Measurements from ENCODE around the gene DNAJB1. TPM values are rescaled to one million over a fixed set of nuclear protein-coding genes. Genes with fewer than 3 reads are reported as not detected.
"Not testable (repeated sequence)": the region's sequence is repeated elsewhere in the genome, so short reads cannot be mapped to it uniquely, and the experiment has no call there.

DNAJB1 gene
- total RNA-seq, 4 donors from 2014 or later, result 12.3 to 27.3 (median 16.6) TPM

DNA sequence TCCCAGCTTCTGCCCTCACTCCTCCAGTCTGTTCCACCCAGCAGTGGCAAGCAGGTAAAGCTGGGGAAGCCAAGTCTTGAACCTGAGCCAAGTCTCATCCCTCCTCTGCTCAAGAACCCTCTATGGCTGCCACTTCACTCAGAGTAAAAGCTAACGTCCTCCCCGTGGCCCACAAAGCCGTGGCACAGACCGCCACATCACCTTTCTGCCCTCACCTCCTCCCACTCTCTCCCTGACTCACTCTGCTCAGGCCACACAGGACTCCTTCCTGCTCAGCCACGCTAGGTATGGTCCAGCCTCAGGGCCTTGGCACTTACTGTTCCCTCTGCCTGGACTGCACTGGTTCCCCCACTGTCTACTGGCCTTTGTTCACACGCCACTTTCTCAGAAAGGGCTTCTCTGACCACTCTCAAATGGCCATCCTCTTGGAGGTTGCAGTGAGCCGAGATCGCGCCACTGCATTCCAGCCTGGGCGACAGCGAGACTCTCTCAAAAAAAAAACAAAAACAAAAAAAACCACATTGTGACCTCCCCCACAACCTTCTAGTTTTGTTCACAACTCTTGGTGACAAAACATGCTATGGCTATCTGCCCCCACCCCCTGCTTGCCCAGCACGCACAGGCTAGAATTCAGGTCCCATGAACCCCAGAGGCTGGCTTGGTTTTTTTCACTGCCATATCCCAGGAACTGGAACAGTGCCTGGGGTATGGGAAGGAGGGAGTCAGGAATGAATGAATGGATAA, 37.9 kb upstream of the DNAJB1 start:
- Histone ChIP-seq H3K9me3 (no peaks in the 10 kb centered on the region), H3K27ac (peak overlapping the region; percentile 98 to 100 (median 99)), H3K36me3 (no peaks in the 10 kb centered on the region), H3K4me1 (peaks cover 65 to 89% of the 10 kb centered on the region in 2 donors), H3K27me3 (no peaks in the 10 kb centered on the region), H3K4me3 (peak overlapping the region in 2 of 4 donors; percentile 19 to 27)
- no peak for TF ChIP-seq POLR2A (IDR thresholded peaks at IDR 0.05)
- TF ChIP-seq, protein P1, sequence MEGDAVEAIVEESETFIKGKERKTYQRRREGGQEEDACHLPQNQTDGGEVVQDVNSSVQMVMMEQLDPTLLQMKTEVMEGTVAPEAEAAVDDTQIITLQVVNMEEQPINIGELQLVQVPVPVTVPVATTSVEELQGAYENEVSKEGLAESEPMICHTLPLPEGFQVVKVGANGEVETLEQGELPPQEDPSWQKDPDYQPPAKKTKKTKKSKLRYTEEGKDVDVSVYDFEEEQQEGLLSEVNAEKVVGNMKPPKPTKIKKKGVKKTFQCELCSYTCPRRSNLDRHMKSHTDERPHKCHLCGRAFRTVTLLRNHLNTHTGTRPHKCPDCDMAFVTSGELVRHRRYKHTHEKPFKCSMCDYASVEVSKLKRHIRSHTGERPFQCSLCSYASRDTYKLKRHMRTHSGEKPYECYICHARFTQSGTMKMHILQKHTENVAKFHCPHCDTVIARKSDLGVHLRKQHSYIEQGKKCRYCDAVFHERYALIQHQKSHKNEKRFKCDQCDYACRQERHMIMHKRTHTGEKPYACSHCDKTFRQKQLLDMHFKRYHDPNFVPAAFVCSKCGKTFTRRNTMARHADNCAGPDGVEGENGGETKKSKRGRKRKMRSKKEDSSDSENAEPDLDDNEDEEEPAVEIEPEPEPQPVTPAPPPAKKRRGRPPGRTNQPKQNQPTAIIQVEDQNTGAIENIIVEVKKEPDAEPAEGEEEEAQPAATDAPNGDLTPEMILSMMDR (IDR thresholded peaks at IDR 0.05 in 4 of 5, conservative IDR thresholded peaks at IDR 0.05 in 1 of 5), result no peak
- DNase-seq (no peak), ATAC-seq (no peak)
- in situ Hi-C loops (cut with MboI; ENCODE audit: low sequenced_read_pairs in 4 of 4), result no loop called here
- intact Hi-C loops (cut with DNase I; ENCODE audit: low total_unique reads), result no loop called here

DNA sequence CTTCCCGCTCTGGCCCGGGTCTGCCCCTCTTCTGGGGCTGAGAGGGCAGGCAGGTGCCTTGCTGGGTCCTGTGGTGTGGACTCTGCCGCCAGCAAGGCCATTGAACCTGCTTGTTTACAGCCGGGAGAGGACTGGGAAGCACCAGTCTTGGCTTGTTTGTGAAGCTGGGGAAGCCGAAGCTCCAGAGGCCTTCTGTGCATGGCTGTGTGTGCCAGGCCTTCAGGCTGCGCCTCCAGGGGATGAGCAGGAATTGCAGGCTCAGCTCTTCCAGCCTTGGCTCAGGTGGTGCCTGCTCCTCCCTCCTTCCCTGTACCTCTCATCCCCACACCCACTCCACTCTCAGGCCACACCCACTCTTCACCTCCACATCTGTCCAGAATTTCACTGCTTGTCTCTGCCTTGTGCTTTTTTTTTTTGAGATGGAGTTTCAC, 36.2 kb upstream of the DNAJB1 start:
- intact Hi-C loops (cut with DNase I; ENCODE audit: low total_unique reads), result no loop called here
- no peaks in the 10 kb centered on the region for H3K36me3 ChIP-seq
- H3K9me3 ChIP-seq, result no peaks in the 10 kb centered on the region
- H3K27ac ChIP-seq, result peak overlapping the region; percentile 98 to 100 (median 99)
- in situ Hi-C loops (cut with MboI; ENCODE audit: low sequenced_read_pairs in 4 of 4), result no loop called here
- H3K4me1 ChIP-seq, result peaks cover 61 to 87% of the 10 kb centered on the region in 2 donors
- TF ChIP-seq, protein P1 (IDR thresholded peaks at IDR 0.05 in 4 of 5, conservative IDR thresholded peaks at IDR 0.05 in 1 of 5), result peak in 1 of 5 experiments; percentile 21
- TF ChIP-seq POLR2A (IDR thresholded peaks at IDR 0.05), result no peak
- ATAC-seq (peak; percentile 12 to 15), DNase-seq (peak in 1 of 2 donors; percentile 55)
- H3K4me3 ChIP-seq, result no peak overlapping the region
- H3K27me3 ChIP-seq, result no peaks in the 10 kb centered on the region

DNA sequence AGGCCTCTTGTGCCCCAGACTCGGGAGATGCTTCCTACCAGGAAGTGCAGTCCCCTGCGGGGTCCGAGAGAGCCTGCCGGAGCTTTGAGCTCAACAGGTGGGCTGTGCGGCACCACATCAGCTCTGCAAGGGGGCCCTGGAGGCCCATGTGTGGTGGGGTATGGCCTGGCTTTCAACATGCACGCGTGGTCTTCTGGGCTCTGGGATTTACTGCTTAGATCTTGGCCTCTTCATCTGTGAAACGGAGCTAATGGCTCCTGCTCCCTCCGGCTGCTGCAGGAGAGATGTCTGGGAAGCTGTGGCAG, 35.7 kb upstream of the DNAJB1 start:
- Histone ChIP-seq H3K27ac (peak overlapping the region; percentile 98 to 100 (median 99)), H3K4me1 (peaks cover 55 to 82% of the 10 kb centered on the region in 2 donors), H3K27me3 (no peaks in the 10 kb centered on the region), H3K4me3 (no peak overlapping the region), H3K36me3 (no peaks in the 10 kb centered on the region), H3K9me3 (no peaks in the 10 kb centered on the region)
- ATAC-seq (no peak), DNase-seq (no peak)
- intact Hi-C loops (cut with DNase I; ENCODE audit: low total_unique reads) (no loop called here), in situ Hi-C loops (cut with MboI; ENCODE audit: low sequenced_read_pairs in 4 of 4) (no loop called here)
- TF ChIP-seq, protein P1 (IDR thresholded peaks at IDR 0.05 in 4 of 5, conservative IDR thresholded peaks at IDR 0.05 in 1 of 5), result no peak
- no peak for TF ChIP-seq POLR2A (IDR thresholded peaks at IDR 0.05)

DNA sequence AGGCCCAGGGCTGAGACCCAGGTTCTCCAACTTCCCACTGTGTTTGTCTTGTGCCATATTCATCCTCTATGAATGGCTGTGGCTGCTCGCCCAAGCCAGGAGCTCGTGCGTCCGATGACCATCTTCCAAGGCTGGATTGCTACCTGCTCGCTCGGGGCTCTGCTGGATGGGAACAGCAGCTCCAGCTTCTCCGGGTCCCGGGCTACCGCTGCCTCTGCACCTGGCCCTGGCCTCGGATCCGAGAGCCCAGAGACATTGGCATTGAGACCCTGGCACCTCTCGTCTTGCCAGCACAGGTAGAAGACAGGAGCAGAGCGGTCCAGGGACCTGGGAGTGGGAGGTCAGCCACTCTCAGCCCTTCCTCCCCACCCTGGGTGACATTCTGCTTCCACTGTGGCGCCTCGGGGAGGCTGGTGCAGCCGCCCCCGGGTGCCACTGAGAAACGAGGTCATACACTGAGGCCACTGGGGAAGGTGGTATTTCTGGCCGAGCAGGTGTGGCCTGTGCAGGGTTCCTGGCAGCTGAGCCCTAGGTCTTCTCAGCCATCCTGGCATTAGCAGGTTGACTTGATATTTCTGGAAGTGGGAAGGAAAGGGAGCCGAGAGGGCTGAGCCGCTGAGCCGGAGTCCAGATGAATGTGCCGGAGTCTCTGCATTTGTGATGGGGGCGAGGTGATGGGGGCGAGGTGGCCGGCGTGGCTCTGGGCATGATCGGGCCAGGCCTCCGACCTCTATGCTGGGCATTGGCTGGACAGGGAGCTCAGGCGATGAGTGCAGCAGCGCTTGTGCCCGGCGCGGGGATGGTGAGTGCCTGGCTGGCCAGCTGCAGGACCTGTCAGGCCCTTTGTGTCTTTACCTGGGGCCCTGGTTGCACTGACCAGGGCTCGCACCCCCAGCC, 35.1 kb upstream of the DNAJB1 start:
- Histone ChIP-seq H3K27me3 (no peaks in the 10 kb centered on the region), H3K9me3 (no peaks in the 10 kb centered on the region), H3K4me1 (peaks cover 51 to 76% of the 10 kb centered on the region in 2 donors), H3K4me3 (no peak overlapping the region), H3K36me3 (no peaks in the 10 kb centered on the region), H3K27ac (peak overlapping the region; percentile 98 to 100 (median 99))
- in situ Hi-C loops (cut with MboI; ENCODE audit: low sequenced_read_pairs in 4 of 4), result no loop called here
- ATAC-seq, result peak in 1 of 2 donors; percentile 38
- intact Hi-C loops (cut with DNase I; ENCODE audit: low total_unique reads), result no loop called here
- TF ChIP-seq, protein P1 (IDR thresholded peaks at IDR 0.05 in 4 of 5, conservative IDR thresholded peaks at IDR 0.05 in 1 of 5), result no peak
- TF ChIP-seq POLR2A (IDR thresholded peaks at IDR 0.05), result no peak
- DNase-seq, result peak in 1 of 2 donors; percentile 59

DNA sequence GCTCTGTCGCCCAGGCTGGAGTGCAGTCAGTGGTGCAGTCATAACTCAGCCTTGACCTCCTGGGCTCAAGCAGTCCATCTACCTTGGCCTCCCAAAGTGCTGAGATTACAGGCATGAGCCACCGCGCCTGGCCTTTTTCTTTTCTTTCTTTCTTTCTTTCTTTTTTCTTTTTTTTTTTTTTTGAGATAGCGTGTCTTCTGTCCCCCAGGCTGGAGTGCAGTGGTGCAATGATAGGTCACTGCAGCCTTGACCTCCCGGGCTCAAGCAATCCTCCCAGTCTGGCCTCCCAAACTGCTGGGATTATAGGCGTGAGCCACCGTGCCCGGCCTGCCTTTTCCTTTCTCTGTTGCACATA, 33.8 kb upstream of the DNAJB1 start:
- H3K27me3 ChIP-seq; H3K4me3 ChIP-seq; in situ Hi-C loops (cut with MboI; ENCODE audit: low sequenced_read_pairs in 4 of 4): not testable (repeated sequence)

More for the DNA sequence above, 33.8 kb upstream of the DNAJB1 start:
- H3K36me3 ChIP-seq; H3K9me3 ChIP-seq; intact Hi-C loops (cut with DNase I; ENCODE audit: low total_unique reads); DNase-seq; ATAC-seq: not testable (repeated sequence)
- H3K27ac ChIP-seq, result peak overlapping the region; percentile 98 to 100 (median 99)
- peaks cover 46 to 69% of the 10 kb centered on the region in 2 donors for H3K4me1 ChIP-seq
